Tibial nerve (tissue), 4 donors: ENCODE results near the gene DOK7. TPM values are rescaled to one million over a fixed set of nuclear protein-coding genes. Genes with fewer than 3 reads are reported as not detected.

Experiments used
- DNase-seq, 2 donors: peaks; one replicate each; pipeline ENCODE4 v3.0.0-alpha.2; 2019; ENCODE audit warnings: low spot score in 2 of 2
- H3K27ac ChIP-seq, 4 donors: fragments of 200-600 bp; sonication (generic) in 3 of 4; one replicate each; pipeline ENCODE4 v1.5.1; 2017 to 2019; ENCODE audit warnings: mild to moderate bottlenecking in 1 of 4
- H3K27me3 ChIP-seq, 2 donors: fragments of 200-600 bp; sonication (generic) in 1 of 2; one replicate each; pipeline versions ENCODE4 v1.5.1 to v1.6.0; 2017 to 2019
- H3K36me3 ChIP-seq, 3 donors: fragments of 200-600 bp; sonication (generic); one replicate each; pipeline ENCODE4 v1.5.1; 2018 to 2019
- H3K4me1 ChIP-seq, 4 donors: fragments of 200-600 bp; sonication (generic) in 3 of 4; one replicate each; pipeline ENCODE4 v1.5.1; 2017 to 2019
- H3K4me3 ChIP-seq, 4 donors: fragments of 200-600 bp; sonication (generic) in 3 of 4; one replicate each; pipeline ENCODE4 v1.5.1; 2017 to 2019; ENCODE audit warnings: mild to moderate bottlenecking in 1 of 4, moderate library complexity in 1 of 4
- H3K9me3 ChIP-seq, 4 donors: fragments of 200-600 bp; sonication (generic) in 3 of 4; one replicate each; pipeline ENCODE4 v1.5.1; 2017 to 2019
- CTCF ChIP-seq, 5 experiments: fragments of 200-600 bp in 3 of 5; fragments of 450-650 bp in 2 of 5; sonication (generic) in 3 of 5; IDR thresholded peaks; one replicate each; pipeline ENCODE4 v1.5.1; 2016 to 2019; ENCODE audit warnings: antibody characterized with exemption in 5 of 5, mild to moderate bottlenecking in 3 of 5, moderate library complexity in 2 of 5
- EP300 ChIP-seq, 2 donors: sonication (generic); formaldehyde crosslinking; IDR thresholded peaks; one replicate each; pipeline ENCODE4 v1.6.1; 2017; ENCODE audit warnings: antibody characterized with exemption in 2 of 2, mild to moderate bottlenecking in 1 of 2
- POLR2A ChIP-seq, 2 donors: fragments of 450-650 bp; IDR thresholded peaks; one replicate each; pipeline ENCODE4 v1.6.1; 2017; ENCODE audit warnings: antibody characterized with exemption in 2 of 2, mild to moderate bottlenecking in 2 of 2, moderate library complexity in 2 of 2
- WGBS, 2 donors: methylation state at CpG; one replicate each; pipeline ENCODE4 v1.1.5; 2018; 5-methylcytosine and 5-hydroxymethylcytosine counted together
- total RNA-seq, 4 donors: library from RNA; depleted of rRNA; stranded (reverse); fragments of >200 nt; gene quantifications; one replicate each; pipeline ENCODE4 v1.1.0, GENCODE V29; 2016

DOK7 gene
- total RNA-seq, 4 donors from 2014 or later: 0.66 TPM; not detected in 3

GRCh38 chr4:3442460-3442958 is 20.6 kb upstream of the DOK7 start:
- Histone ChIP-seq H3K9me3 (no peaks in the 10 kb centered on the region), H3K36me3 (no peaks in the 10 kb centered on the region), H3K4me3 (no peak overlapping the region), H3K27me3 (no peaks in the 10 kb centered on the region), H3K4me1 (peaks cover 0 to 7% (median 2%) of the 10 kb centered on the region in 4 donors), H3K27ac (no peak overlapping the region)
- TF ChIP-seq CTCF (IDR thresholded peaks at IDR 0.05) (no peak), POLR2A (IDR thresholded peaks at IDR 0.05) (no peak)
- WGBS, 2 donors: 65 to 80% methylated on average over 10 to 14 of the region's 14 CpGs
- DNase-seq: no peak

GRCh38 chr4:3442959-3443749 is 20.0 kb upstream of the DOK7 start:
- DNase-seq: peak in 1 of 2 donors; percentile 18
- H3K4me3 ChIP-seq: no peak overlapping the region
- H3K4me1 ChIP-seq: peaks cover 0 to 7% (median 2%) of the 10 kb centered on the region in 4 donors
- no peak overlapping the region for H3K27ac ChIP-seq
- 43 to 70% methylated on average over 5 to 19 of the region's 36 CpGs for WGBS, 2 donors
- no peaks in the 10 kb centered on the region for H3K36me3 ChIP-seq
- TF ChIP-seq CTCF (IDR thresholded peaks at IDR 0.05) (peak; percentile 91 to 99 (median 98)), EP300 (IDR thresholded peaks at IDR 0.05) (no peak), POLR2A (IDR thresholded peaks at IDR 0.05) (no peak)
- no peaks in the 10 kb centered on the region for H3K9me3 ChIP-seq
- H3K27me3 ChIP-seq: no peaks in the 10 kb centered on the region

- H3K9me3 ChIP-seq: no peaks in the 10 kb centered on the region
- 72 to 74% methylated on average over 14 to 15 of the region's 17 CpGs for whole genome bisulfite sequencing, 2 donors
- H3K27ac ChIP-seq: no peak overlapping the region
- DNase-seq: no peak
- peaks cover 0 to 7% (median 2%) of the 10 kb centered on the region in 4 donors for H3K4me1 ChIP-seq
- no peak overlapping the region for H3K4me3 ChIP-seq
- H3K36me3 ChIP-seq: no peaks in the 10 kb centered on the region
- no peaks in the 10 kb centered on the region for H3K27me3 ChIP-seq
- TF ChIP-seq POLR2A (IDR thresholded peaks at IDR 0.05): no peak
- TF ChIP-seq CTCF (IDR thresholded peaks at IDR 0.05): no peak
- TF ChIP-seq EP300 (IDR thresholded peaks at IDR 0.05): no peak
These were observed 19.3 kb upstream of the DOK7 start for GRCh38 chr4:3443750-3444309.

GRCh38 chr4:3444351-3445110 is 18.6 kb upstream of the DOK7 start:
- H3K36me3 ChIP-seq: no peaks in the 10 kb centered on the region
- H3K9me3 ChIP-seq: no peaks in the 10 kb centered on the region
- TF ChIP-seq CTCF (IDR thresholded peaks at IDR 0.05): no peak
- TF ChIP-seq POLR2A (IDR thresholded peaks at IDR 0.05): no peak
- no peak for TF ChIP-seq EP300 (IDR thresholded peaks at IDR 0.05)
- H3K27ac ChIP-seq: no peak overlapping the region
- H3K4me3 ChIP-seq: no peak overlapping the region
- 83 to 87% methylated on average over 20 to 31 of the region's 56 CpGs for WGBS, 2 donors
- DNase-seq: no peak
- H3K27me3 ChIP-seq: no peaks in the 10 kb centered on the region
- peaks cover 0 to 7% (median 2%) of the 10 kb centered on the region in 4 donors for H3K4me1 ChIP-seq
